Measurements from ENCODE around the gene GK.

GRCh38 chrX:30659421-30659820, 6.2 kb downstream of the GK start:
- TF ChIP-seq, protein P1, sequence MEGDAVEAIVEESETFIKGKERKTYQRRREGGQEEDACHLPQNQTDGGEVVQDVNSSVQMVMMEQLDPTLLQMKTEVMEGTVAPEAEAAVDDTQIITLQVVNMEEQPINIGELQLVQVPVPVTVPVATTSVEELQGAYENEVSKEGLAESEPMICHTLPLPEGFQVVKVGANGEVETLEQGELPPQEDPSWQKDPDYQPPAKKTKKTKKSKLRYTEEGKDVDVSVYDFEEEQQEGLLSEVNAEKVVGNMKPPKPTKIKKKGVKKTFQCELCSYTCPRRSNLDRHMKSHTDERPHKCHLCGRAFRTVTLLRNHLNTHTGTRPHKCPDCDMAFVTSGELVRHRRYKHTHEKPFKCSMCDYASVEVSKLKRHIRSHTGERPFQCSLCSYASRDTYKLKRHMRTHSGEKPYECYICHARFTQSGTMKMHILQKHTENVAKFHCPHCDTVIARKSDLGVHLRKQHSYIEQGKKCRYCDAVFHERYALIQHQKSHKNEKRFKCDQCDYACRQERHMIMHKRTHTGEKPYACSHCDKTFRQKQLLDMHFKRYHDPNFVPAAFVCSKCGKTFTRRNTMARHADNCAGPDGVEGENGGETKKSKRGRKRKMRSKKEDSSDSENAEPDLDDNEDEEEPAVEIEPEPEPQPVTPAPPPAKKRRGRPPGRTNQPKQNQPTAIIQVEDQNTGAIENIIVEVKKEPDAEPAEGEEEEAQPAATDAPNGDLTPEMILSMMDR (IDR thresholded peaks at IDR 0.05) = no peak
- TF ChIP-seq EP300 (IDR thresholded peaks at IDR 0.05) = no peak
- TF ChIP-seq POLR2A (IDR thresholded peaks at IDR 0.05) = no peak
